HG03520 (cell line): Measurements from ENCODE around the gene PLK3.
"Not testable (repeated sequence)": the region's sequence is repeated elsewhere in the genome, so short reads cannot be mapped to it uniquely, and the experiment has no call there.

Experiments used
- ATAC-seq: cut with Tn5 transposase; IDR thresholded peaks from one replicate; pipeline ENCODE4 v1.9.1; 2021; ENCODE audit warnings: mild to moderate bottlenecking, moderate library complexity; ENCODE audit not compliant: unreplicated experiment

Gene PLK3

DNA sequence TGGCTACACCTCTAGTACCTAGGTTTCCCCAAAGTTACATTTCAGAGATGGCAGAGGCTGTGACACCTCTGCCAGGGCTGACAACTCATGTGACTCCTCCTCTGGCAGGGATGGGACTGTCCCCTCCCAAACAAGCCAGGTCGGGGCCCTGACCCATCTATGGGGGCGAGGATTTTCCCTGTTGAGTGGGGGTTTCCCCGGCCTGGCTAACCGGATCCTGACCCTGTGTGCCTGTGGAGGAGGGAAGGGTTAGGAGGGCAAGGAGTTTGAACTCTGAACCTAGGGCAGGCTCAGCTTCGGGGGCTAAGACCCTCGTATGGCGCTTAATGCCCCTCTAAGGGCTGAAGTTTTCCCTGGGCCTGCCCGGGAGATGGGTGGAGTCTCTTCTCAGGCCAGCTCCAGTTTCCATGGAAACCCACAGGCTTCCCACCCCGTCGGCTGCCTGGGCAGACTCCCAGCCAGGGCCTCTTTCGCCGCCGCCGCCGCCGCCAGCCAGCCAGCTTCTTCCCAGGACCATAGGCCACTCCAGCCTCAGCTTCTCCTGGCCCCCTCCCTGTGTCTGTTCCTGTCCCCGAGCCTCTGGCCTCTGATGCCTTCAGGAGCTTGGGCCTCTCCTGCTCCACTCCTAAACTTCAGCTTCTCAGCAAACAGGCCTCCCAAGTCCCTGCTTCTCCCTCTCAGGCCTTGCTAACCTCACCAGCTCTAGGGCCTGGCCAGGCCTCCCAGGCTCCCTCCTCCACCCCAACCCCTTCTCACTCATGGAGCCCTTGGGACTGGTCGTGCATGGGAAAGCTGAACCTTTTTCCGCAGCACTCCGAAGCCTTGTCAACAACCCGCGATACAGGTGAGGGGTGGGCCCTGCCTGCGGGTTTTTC, 8.1 kb downstream of the PLK3 start, which contains the start of gene BTBD19:
TSS of gene BTBD19 (plus strand) at position 461 of the 875 bp plus-strand sequence. CDS start at position 759, 298 bp downstream.
- no peak for ATAC-seq

DNA sequence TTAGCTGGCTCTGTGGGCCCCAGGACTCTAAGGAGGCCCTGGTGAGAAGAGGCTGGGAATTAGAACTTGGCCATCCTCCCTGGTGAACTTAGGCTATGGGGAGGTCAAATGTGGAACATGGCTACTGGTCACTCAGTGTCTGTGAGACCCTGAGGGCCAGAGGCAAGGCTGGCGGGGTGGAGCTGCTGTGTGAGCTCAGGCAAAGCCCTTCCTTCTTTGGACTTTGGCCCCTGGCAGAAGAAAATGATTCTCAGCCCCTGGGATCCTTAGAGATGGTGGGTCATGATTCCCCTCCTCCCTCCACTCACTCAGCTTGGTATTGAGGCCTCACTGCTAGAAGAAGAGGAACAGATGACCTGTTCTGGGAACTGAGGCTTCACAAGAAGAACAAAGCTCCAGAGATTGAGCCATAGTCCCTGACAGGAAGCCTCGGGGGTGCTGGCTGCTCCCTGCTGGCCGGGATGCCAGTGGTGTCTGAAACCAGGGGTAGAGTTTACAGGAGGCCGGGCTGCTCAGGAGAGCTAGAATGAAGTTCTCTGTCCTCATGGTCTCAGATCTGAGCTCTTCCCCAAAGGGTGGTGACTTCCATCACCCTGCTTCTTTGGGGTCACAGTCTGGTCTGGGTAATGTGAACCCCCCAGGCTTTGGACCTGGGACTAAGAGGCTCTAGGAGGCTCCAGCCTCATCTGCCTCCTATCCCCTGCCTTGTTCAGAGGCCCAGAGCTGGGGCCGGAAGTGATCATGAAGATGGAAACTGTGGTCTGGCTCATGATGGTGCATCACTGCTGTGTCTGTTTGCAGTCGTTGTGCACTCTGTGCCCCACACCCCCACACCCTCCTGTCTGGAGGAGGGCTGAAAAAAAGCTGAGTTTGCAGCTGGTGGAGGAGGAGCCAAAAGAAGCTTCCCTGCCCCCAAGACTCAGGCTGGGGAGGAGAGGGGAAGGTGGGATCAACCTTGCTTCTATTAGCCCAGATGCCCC, 9.1 kb downstream of the PLK3 start:
- peak; percentile 55 for ATAC-seq

DNA sequence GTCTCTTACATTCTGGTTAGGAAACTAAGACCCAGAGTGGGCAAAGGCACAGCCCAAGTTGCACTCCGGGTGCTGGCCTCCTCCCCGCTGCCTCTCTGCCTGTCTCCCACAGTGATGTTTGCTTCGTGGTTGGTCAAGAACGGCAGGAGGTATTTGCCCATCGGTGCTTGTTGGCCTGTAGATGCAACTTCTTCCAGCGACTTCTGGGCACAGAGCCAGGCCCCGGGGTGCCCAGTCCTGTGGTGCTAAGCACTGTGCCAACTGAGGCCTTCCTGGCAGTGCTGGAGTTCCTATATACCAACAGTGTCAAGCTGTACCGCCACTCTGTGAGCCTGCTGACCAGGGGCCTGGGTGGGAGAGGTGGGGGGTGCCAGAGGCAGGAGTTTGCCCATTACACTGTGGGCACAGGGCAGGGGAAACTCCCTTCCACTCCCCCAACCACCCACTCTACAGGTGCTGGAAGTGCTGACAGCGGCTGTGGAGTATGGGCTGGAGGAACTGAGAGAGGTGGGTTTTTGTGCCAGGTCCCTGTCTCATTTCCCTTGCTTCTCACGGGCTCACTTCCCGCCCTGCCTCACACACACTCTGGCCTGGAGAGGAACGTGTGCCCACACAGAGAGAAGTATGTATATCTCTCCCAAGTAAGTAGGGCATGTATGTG, 10.1 kb downstream of the PLK3 start:
- no peak for ATAC-seq

DNA sequence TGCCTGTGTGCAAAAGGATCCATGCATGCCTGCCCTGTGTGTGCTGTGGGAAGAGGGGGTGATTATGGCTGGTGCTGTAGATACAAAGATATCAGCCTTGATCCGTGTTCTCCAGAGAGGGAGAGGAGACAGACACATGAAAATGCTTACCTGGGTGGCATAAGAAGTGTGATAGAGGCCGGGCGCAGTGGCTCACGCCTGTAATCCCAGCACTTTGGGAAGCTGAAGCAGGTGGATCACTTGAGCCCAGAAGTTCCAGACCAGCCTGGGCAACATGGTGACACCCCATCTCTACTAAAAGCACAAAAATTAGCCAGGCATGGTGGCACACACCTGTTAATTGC, 10.6 kb downstream of the PLK3 start:
- ATAC-seq: not testable (repeated sequence)

DNA sequence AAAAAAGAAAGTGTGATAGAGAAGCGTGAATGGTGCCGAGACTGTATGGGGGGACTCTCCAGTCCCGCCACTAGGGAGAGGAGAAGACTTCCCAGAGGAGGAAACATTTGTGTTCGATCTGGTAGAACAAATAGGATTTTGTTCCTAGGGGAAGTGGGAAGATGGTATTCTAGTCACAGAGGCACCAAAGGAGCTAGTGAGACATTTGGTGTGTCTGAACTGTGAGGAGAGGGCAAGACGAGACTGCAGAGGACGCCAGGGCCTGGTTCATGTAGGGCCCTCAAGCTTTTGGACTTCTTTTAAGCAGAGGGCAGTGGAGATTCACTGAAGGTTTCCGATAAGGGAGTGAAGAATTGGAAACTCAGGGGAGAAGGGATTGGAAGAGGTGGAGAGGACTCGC, 11.1 kb downstream of the PLK3 start:
- ATAC-seq: no peak

DNA sequence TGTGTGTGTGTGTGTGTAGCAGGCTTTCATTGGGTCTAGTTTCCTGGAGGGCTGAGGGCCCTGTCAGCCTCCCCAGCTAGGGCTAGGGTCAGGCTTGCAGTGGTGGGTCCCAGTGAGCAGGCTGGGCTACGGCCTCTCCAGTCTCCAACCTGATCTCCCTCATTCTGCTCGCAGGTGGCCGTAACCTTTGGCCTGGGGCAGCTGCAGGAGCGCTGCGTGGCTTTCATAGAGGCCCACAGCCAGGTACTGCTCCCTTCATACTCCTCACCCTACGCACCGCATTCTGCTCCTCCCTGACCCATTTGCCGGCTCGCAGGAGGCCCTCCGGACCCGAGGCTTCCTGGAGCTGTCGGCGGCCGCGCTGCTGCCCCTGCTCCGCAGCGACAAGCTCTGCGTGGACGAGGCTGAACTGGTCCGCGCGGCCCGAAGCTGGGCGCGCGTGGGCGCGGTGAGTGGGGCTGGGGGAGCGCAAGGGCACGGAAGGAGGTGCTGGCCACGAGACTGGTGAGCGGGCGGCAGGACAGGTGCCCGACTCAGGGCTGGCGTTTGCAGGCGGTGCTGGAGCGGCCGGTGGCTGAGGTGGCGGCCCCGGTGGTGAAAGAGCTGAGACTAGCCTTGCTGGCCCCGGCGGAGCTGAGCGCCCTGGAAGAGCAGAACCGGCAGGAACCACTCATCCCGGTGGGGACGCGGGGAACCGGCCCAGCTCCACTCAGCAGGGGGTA, 12.8 kb downstream of the PLK3 start:
- ATAC-seq: no peak

DNA sequence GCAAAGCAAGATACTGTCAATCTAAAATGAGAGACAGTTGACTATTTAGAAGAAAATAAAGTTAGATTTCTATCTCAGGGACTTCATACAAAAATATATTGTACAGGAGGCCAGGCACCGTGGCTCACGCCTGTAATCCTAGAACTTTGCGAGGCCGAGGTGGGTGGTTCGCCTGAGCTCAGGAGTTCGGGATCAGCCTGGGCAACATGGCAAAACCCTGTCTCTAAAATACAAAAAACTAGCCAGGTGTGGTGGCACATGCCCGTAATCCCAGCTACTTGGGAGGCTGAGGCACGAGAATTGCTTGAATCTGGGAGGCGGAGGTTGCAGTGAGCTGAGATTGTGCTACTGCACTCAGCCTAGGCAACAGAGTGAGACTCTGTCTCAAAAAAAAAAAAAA, 15.7 kb downstream of the PLK3 start:
- not testable (repeated sequence) for ATAC-seq

DNA sequence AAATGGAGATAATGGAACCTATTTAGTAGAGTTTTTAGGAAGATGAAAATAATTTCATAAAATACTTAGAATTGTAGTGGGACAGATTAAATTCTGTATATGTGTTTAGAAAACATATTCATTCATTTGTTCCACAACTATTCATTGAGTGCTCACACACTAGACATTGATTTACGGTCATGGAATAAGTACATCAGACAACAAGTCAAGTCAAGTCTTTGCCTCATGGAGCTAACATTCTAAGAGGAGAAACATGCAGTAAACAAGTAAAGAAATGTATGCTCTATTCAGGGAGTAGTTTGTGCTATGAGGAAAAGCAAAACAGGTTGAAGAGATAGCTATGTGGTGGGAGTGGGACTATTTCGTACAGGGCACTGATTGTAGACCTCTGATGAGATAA, 17.1 kb downstream of the PLK3 start:
- ATAC-seq: no peak

DNA sequence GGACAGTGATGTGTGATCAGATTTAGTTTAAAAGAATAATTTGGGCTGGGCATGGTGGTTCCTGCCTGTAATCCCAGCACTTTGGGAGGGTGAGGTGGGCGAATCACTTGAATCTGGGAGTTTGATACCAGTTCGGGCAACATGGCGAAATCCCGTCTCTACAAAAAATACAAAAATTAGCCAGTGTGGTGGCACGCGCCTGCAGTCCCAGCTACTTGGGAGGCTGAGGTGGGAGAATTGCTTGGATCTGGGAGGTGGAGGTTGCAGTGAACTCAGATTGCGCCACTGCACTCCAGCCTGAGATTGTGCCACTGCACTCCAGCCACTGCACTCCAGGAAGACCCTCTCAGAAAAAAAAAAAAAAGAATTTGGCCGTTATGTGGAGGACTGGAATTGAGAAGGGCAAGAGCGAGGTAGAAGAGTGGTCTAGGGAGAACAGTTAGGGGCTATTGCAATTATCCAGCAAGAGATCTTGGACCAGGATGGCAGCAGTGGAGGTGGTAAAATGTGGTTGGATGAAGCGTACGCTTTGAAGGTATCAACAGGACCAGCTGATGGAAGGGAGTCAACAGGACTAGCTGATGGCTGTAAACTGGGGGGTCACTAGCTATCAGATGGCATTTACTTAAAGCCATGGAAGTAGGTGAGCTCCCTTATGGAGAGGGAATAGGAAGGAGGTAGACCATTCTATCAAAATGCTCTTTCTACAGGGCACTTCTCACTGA, 17.8 kb downstream of the PLK3 start:
- no peak for ATAC-seq

DNA sequence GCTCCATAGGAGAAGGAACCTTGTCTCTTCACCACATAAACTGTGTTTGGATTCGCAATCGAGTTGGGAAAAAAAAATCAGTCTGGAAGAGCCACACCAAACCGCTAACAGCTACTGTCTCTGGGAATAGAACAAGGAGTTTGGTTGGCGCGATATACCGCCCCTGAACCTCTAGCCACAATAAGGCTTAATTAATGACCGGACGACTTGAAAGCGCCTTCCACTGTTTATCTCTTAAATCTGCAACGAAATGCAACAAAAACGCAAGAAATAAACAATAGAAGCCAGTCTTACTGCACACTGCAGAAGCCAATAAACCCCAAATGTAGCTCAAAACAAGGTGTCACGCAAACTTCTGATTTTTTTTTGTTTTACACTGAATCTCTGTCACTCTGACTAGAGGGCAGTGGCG, 19.0 kb downstream of the PLK3 start:
- no peak for ATAC-seq

DNA sequence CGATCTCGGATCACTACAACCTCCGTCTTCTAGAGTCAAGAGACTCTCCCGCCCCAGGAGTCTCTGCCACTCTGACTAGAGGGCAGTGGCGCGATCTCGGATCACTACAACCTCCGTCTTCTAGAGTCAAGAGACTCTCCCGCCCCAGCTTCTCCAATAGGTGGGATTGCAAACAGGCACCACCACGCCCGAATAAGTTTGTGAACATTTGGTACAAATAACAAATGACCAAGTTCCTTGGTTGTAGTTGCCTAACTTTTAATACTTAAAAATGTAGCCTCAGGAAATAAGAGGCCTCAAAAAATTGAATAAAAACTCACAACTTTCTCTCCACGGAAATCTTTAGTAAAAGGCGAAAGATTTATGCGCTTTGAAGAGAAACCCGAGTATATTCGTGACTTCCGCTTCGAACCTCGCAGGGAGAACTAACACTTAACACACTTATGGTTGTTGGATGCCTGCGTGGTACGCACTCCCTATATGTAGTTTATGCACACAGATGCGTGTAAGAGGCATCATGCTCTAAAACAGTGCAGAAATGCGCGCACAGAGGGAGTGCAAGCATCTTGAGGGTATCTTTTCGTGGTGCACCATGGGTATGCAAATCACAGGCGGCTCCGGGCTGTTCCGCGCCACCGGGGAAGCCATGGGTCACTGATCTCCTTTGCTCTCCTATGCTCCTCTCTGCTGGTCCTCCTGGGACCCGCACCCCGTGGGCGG, 19.6 kb downstream of the PLK3 start:
- ATAC-seq: peak; percentile 71

DNA sequence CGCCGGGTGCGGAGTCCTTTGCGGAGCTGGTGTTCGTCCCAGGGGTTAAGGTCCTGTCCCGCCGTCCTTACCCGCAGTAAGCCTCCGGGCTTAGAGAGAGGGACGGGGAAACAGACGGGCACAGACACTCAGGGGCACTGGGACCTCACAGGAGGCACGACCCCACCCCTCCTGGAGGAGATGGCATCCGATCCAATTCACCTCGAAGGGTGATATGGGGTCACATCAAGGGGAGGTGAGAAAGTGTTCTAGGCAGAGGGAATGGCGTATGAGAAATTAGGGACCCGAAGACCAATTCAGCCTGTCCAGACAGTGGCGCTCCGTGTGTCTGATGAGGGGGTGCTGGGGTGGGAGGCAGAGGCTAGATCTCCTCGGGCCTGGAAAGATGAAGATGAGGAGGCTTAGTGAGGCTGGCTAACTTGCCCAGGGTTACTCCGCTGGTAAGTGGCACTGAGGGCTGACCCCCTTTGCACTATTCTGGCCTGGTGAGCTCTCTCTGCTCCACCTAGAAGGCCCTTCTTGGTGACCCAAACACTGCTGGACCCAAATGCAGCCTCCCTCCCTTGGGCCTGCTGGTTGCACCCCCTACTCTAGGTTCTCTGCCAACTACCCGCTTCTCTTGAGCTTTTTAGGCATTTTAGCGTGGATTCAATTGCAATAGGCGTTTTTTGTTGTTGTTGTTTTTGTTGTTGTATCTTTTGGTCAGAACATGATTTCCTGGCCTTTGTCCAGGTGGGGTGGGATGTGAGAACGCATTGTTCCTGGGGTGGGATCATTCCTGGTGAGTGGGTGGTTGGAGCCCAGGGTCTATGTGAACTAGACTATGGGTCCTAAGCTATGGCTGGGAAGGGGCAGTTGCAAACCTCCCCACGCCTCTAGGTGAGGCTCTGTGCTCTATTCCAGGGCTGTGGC, 20.4 kb downstream of the PLK3 start:
- ATAC-seq: no peak

DNA sequence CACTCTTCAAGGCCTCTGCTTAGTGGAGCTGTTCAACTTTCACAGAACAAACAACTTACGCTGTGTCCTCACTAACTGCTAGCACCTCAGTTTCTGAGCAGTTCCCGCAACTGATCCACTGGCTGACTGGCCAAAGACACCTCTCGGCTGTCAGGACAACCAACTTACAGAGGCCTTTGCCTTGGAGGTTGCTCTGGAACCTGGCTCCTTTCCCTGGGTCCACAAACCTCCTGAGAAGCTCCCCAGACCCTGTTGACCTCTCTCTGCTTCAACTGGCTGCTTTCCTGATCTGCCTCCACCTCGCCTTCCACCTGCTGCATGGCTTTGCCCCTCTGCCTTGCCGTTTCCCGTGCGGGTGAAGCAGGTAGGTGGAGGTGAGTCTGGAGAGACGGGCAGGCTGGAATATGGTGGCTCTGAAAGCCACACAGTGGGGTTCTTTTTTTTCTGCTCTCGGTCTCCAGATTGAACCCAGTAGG, 21.1 kb downstream of the PLK3 start:
- no peak for ATAC-seq

DNA sequence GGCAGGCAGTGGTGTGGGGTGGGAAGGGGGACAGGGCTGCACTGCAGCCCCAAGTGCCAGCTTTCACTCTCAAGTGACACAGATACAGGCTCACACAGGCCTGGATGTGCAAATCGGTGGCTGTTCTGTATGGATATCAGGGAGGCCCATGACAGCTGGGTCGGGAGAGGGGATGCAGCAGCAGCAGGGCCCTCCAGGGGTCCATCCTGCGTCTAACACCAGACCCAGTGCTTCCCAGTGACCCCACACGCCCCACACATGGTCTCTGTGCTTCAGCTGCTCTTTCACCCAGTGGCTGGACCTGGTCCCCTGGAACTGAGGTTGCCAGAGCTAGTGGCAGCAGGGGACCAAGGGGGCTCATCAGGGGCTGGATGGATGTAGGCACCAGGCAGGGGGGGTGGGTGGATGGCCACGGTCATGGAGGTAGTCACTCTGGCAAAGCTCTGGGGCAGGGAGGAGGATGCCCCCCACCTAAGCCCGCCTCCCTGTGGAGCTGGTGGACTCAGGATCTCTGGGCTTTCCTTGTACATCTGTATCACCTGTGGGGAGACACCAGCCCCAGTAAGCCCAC, 22.0 kb downstream of the PLK3 start:
- ATAC-seq: no peak

DNA sequence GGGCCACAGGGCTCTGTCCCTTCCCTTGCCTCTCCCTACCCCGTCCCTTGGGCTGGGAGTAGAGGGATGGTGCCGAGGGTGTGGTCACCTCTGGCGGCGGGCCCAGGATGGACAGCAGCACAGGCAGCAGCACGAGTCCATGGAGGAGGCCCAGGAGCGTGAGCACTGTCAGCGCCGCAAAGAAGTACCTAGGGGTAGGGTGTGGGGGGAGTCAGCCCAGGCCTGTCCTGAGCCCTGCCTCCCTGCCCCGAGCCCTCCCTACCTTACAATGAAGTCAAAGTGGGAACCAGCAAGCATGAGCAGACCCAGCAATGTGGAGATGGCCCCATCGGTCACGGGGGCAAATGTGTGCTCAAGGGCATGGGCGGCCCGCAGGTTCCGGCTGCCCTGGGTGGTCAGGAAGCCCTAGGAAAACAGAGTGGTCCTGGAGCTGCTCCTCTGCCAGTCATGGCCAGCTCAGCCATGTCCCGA, 22.8 kb downstream of the PLK3 start:
- no peak for ATAC-seq

DNA sequence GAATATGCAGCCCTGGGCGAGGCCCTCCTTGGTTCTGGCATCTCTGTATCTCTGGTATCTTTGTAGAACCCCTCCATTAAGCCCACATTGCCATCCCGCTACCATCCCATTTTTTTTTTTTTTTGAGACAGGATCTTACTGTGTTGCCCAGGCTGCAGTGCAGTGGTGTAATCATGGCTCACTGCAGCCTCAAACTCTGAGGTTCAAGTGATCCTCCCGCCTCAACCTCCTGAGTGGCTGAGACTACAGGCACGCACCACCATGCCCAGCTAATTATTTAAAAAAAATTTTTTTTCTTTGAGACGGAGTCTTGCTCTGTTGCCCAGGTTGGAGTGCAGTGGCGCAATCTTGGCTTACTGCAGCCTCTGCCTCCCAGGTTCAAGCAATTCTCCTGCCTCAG, 24.2 kb downstream of the PLK3 start:
- ATAC-seq: not testable (repeated sequence)

DNA sequence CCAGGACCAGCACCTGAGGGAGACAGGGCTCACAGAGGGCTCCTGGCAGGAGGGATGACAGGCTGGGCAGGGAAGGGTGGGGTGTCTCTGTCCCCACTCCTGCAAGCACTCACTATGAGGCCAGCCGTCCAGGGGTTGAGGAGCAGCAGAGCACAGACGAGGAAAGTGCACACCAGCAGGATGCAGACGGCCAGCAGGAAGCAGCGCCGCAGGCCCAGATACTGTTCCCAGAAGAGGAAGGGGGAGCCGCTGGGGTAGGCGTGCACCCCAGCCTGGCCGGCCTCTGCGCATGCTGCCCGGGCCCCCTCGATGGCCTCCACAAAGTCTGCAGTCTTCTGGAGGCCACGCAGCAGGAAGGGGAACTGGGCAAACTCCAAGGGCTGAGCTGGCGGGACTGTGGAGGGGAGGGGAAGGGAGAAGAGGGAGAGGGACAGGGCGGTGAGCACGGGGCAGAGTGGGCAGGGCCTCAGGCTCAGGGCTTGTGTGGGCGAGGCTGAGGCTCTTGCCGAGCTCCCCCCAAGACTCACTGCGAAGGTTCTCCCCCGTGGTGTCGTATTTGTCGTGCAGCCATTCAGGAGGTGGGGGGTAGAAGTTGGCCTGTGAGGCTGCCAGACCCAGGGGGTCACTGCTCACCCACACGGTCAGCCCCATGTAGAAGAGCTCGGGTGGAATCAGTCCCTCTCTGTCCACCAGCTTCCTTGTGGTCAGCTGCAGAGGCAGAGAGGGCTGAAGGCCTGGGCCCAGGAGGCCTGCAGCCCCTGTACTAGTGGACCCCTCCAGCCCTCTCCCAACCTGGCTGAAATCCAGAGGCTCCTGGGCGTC, 26.4 kb downstream of the PLK3 start:
- no peak for ATAC-seq
